ENCODE measurements around the gene CD9.

The CD9 gene

GRCh38 chr12:6202304-6202703 lies 2.1 kb downstream of the CD9 start:
- H2AK5ac ChIP-seq (ENCODE audit: low read length): no peak overlapping the region
- peak overlapping the region; percentile 22 for H3K4ac ChIP-seq (ENCODE audit: low read depth, low read length)
- H3K4me1 ChIP-seq (ENCODE audit: control insufficient read depth in 1 of 2, insufficient read depth in 2 of 2, low read length in 2 of 2): peaks cover 48 to 57% of the 10 kb centered on the region in 2 experiments
- WGBS (ENCODE audit: extremely low coverage, insufficient coverage, insufficient read length): no CpG with 5 or more reads among the region's 6 CpGs
- no peak overlapping the region for H4K91ac ChIP-seq (ENCODE audit: low read depth, low read length)
- no peaks in the 10 kb centered on the region for H3K27me3 ChIP-seq (ENCODE audit: insufficient read depth, low read length)
- H3K4me3 ChIP-seq (ENCODE audit: low read depth, low read length): no peak overlapping the region
- no peak overlapping the region for H3K9ac ChIP-seq (ENCODE audit: low read length)
- no peak overlapping the region for H3K18ac ChIP-seq (ENCODE audit: low read length)
- H2BK12ac ChIP-seq (ENCODE audit: low read length): no peak overlapping the region
- H3K9me3 ChIP-seq (ENCODE audit: insufficient read depth, low read depth, low read length): peaks cover 2% of the 10 kb centered on the region
- DNase-seq: no peak
- H3K27ac ChIP-seq (ENCODE audit: low read depth, low read length): no peak overlapping the region
- peaks cover 11 to 12% of the 10 kb centered on the region in 2 experiments for H3K36me3 ChIP-seq (ENCODE audit: control insufficient read depth in 1 of 2, insufficient read depth in 2 of 2, low read length in 2 of 2)
- H3K79me2 ChIP-seq (ENCODE audit: control insufficient read depth, insufficient read depth, low read length, poor library complexity): peaks cover 32% of the 10 kb centered on the region
- peak overlapping the region; percentile 7 for H3K14ac ChIP-seq (ENCODE audit: low read length)
- H3K79me1 ChIP-seq (ENCODE audit: low read length): peaks cover 29% of the 10 kb centered on the region
- H2BK120ac ChIP-seq (ENCODE audit: insufficient read depth, low read length, poor library complexity): no peak overlapping the region
- no peak overlapping the region for H4K8ac ChIP-seq (ENCODE audit: low read depth, low read length)
- H2BK5ac ChIP-seq (ENCODE audit: low read depth, low read length, poor library complexity): no peak overlapping the region
- no peak overlapping the region for H4K12ac ChIP-seq (ENCODE audit: low read depth, low read length)
- H2AFZ ChIP-seq (ENCODE audit: insufficient read depth, low read length, poor library complexity): no peak overlapping the region
- peak overlapping the region; percentile 83 for H3K4me2 ChIP-seq (ENCODE audit: low read length)
- H3K23ac ChIP-seq (ENCODE audit: low read length): no peak overlapping the region

- Histone ChIP-seq H3K9me3 (ENCODE audit: insufficient read depth, low read depth, low read length) (peaks cover 2% of the 10 kb centered on the region), H3K79me2 (ENCODE audit: control insufficient read depth, insufficient read depth, low read length, poor library complexity) (peaks cover 32% of the 10 kb centered on the region), H3K36me3 (ENCODE audit: control insufficient read depth in 1 of 2, insufficient read depth in 2 of 2, low read length in 2 of 2) (peaks cover 11 to 12% of the 10 kb centered on the region in 2 experiments), H2BK120ac (ENCODE audit: insufficient read depth, low read length, poor library complexity) (no peak overlapping the region), H3K79me1 (ENCODE audit: low read length) (peaks cover 29% of the 10 kb centered on the region), H3K23ac (ENCODE audit: low read length) (no peak overlapping the region), H3K27me3 (ENCODE audit: insufficient read depth, low read length) (no peaks in the 10 kb centered on the region), H3K18ac (ENCODE audit: low read length) (peak overlapping the region; percentile 12), H2AFZ (ENCODE audit: insufficient read depth, low read length, poor library complexity) (no peak overlapping the region), H3K4me2 (ENCODE audit: low read length) (no peak overlapping the region), H3K9ac (ENCODE audit: low read length) (no peak overlapping the region), H2BK12ac (ENCODE audit: low read length) (no peak overlapping the region), H4K8ac (ENCODE audit: low read depth, low read length) (no peak overlapping the region), H3K27ac (ENCODE audit: low read depth, low read length) (no peak overlapping the region), H4K12ac (ENCODE audit: low read depth, low read length) (no peak overlapping the region), H2BK5ac (ENCODE audit: low read depth, low read length, poor library complexity) (no peak overlapping the region), H3K4me3 (ENCODE audit: low read depth, low read length) (no peak overlapping the region), H4K91ac (ENCODE audit: low read depth, low read length) (no peak overlapping the region), H3K4me1 (ENCODE audit: control insufficient read depth in 1 of 2, insufficient read depth in 2 of 2, low read length in 2 of 2) (peaks cover 50 to 58% of the 10 kb centered on the region in 2 experiments), H3K4ac (ENCODE audit: low read depth, low read length) (peak overlapping the region; percentile 31), H2AK5ac (ENCODE audit: low read length) (no peak overlapping the region), H3K14ac (ENCODE audit: low read length) (no peak overlapping the region)
- peak in 1 of 2 donors; percentile 25 for DNase-seq
- no CpG with 5 or more reads among the region's 3 CpGs for WGBS (ENCODE audit: extremely low coverage, insufficient coverage, insufficient read length)
Measured at GRCh38 chr12:6202846-6203245, 2.6 kb downstream of the CD9 start.

GRCh38 chr12:6203601-6204000 lies 3.4 kb downstream of the CD9 start:
- Histone ChIP-seq H2AFZ (ENCODE audit: insufficient read depth, low read length, poor library complexity) (no peak overlapping the region), H3K27me3 (ENCODE audit: insufficient read depth, low read length) (no peaks in the 10 kb centered on the region), H3K4me2 (ENCODE audit: low read length) (no peak overlapping the region), H4K12ac (ENCODE audit: low read depth, low read length) (peak overlapping the region; percentile 20), H2BK5ac (ENCODE audit: low read depth, low read length, poor library complexity) (no peak overlapping the region), H4K8ac (ENCODE audit: low read depth, low read length) (no peak overlapping the region), H3K9ac (ENCODE audit: low read length) (no peak overlapping the region), H3K36me3 (ENCODE audit: control insufficient read depth in 1 of 2, insufficient read depth in 2 of 2, low read length in 2 of 2) (peaks cover 13 to 14% of the 10 kb centered on the region in 2 experiments), H3K27ac (ENCODE audit: low read depth, low read length) (no peak overlapping the region), H3K23ac (ENCODE audit: low read length) (no peak overlapping the region), H2AK5ac (ENCODE audit: low read length) (no peak overlapping the region), H2BK120ac (ENCODE audit: insufficient read depth, low read length, poor library complexity) (no peak overlapping the region), H2BK12ac (ENCODE audit: low read length) (no peak overlapping the region), H3K18ac (ENCODE audit: low read length) (no peak overlapping the region), H3K9me3 (ENCODE audit: insufficient read depth, low read depth, low read length) (peaks cover 2% of the 10 kb centered on the region), H3K14ac (ENCODE audit: low read length) (no peak overlapping the region), H3K4me3 (ENCODE audit: low read depth, low read length) (no peak overlapping the region), H3K4me1 (ENCODE audit: control insufficient read depth in 1 of 2, insufficient read depth in 2 of 2, low read length in 2 of 2) (peaks cover 43 to 51% of the 10 kb centered on the region in 2 experiments), H3K79me1 (ENCODE audit: low read length) (peaks cover 23% of the 10 kb centered on the region), H3K4ac (ENCODE audit: low read depth, low read length) (peak overlapping the region; percentile 42), H3K79me2 (ENCODE audit: control insufficient read depth, insufficient read depth, low read length, poor library complexity) (peaks cover 32% of the 10 kb centered on the region), H4K91ac (ENCODE audit: low read depth, low read length) (no peak overlapping the region)
- WGBS (ENCODE audit: extremely low coverage, insufficient coverage, insufficient read length): no CpG with 5 or more reads among the region's 3 CpGs
- DNase-seq: no peak

- Histone ChIP-seq H2AFZ (ENCODE audit: insufficient read depth, low read length, poor library complexity) (no peak overlapping the region), H3K79me2 (ENCODE audit: control insufficient read depth, insufficient read depth, low read length, poor library complexity) (peaks cover 32% of the 10 kb centered on the region), H3K4ac (ENCODE audit: low read depth, low read length) (peak overlapping the region; percentile 41), H3K9me3 (ENCODE audit: insufficient read depth, low read depth, low read length) (peaks cover 2% of the 10 kb centered on the region), H2BK12ac (ENCODE audit: low read length) (no peak overlapping the region), H3K27ac (ENCODE audit: low read depth, low read length) (no peak overlapping the region), H4K8ac (ENCODE audit: low read depth, low read length) (no peak overlapping the region), H3K9ac (ENCODE audit: low read length) (no peak overlapping the region), H3K14ac (ENCODE audit: low read length) (no peak overlapping the region), H3K4me3 (ENCODE audit: low read depth, low read length) (no peak overlapping the region), H4K12ac (ENCODE audit: low read depth, low read length) (no peak overlapping the region), H2AK5ac (ENCODE audit: low read length) (no peak overlapping the region), H3K36me3 (ENCODE audit: control insufficient read depth in 1 of 2, insufficient read depth in 2 of 2, low read length in 2 of 2) (peaks cover 17 to 20% of the 10 kb centered on the region in 2 experiments), H4K91ac (ENCODE audit: low read depth, low read length) (no peak overlapping the region), H3K18ac (ENCODE audit: low read length) (no peak overlapping the region), H3K27me3 (ENCODE audit: insufficient read depth, low read length) (no peaks in the 10 kb centered on the region), H2BK5ac (ENCODE audit: low read depth, low read length, poor library complexity) (no peak overlapping the region), H3K23ac (ENCODE audit: low read length) (no peak overlapping the region), H2BK120ac (ENCODE audit: insufficient read depth, low read length, poor library complexity) (no peak overlapping the region), H3K4me2 (ENCODE audit: low read length) (no peak overlapping the region), H3K4me1 (ENCODE audit: control insufficient read depth in 1 of 2, insufficient read depth in 2 of 2, low read length in 2 of 2) (peaks cover 38 to 48% of the 10 kb centered on the region in 2 experiments), H3K79me1 (ENCODE audit: low read length) (peaks cover 16% of the 10 kb centered on the region)
- no CpG with 5 or more reads among the region's 5 CpGs for WGBS (ENCODE audit: extremely low coverage, insufficient coverage, insufficient read length)
- no peak for DNase-seq
Measured at GRCh38 chr12:6204533-6205143, 4.4 kb downstream of the CD9 start.

Measured in trophoblast cell (in vitro differentiated cells and primary cell).